Activated CD8-positive, alpha-beta memory T cell treated with anti-CD3 and anti-CD28 coated beads, Interleukin-2, amount 50 U/mL, for 48 hours (primary cell): ENCODE measurements around the gene RAB40AL.

Source experiments
- DNase-seq: peaks from one replicate; pipeline ENCODE4 v3.0.0-alpha.2; 2020

Gene RAB40AL

GRCh38 chrX:102983205-102983604, 46.1 kb downstream of the RAB40AL start:
- DNase-seq, result no peak

GRCh38 chrX:102985192-102985591, 48.1 kb downstream of the RAB40AL start:
- no peak for DNase-seq
